Endothelial cell of umbilical vein (primary cell): Measurements from ENCODE around the gene ASPSCR1. TPM values are rescaled to one million over a fixed set of nuclear protein-coding genes. Genes with fewer than 3 reads are reported as not detected.

Experiments
- BruUV-seq: library from RNA; stranded (reverse); fragments of 400-500 nt; replicated peaks from 2 replicates; lab custom pipeline; 2021; lab: Mats Ljungman, UMichigan
- CTCF ChIA-PET: fragments of 300-600, 350-600 bp; sonication (Branson Sonifier 250); formaldehyde crosslinking; loops from one replicate; lab custom pipeline; 2021; ENCODE audit warnings: antibody characterized with exemption, inconsistent platforms; lab: Charles Lee
- POLR2A ChIA-PET: fragments of 300-600, 350-600 bp; sonication (Branson Sonifier 250); formaldehyde crosslinking; loops from one replicate; lab custom pipeline; 2021; ENCODE audit warnings: antibody characterized with exemption, inconsistent platforms; lab: Charles Lee
- DNase-seq: peaks from one replicate; pipeline ENCODE4 v3.0.0-alpha.2; 2011; ENCODE audit warnings: low read depth, low spot score
- FAIRE-seq: peaks from 2 replicates; lab custom pipeline; 2011; peaks lifted over from hg19 to GRCh38; lab: Jason Lieb, UNC
- H2AFZ ChIP-seq: 2 replicates; pipeline ENCODE4 v1.6.0; 2012; ENCODE audit warnings: low read depth, low read length, control low read depth, inconsistent platforms
- H3K27ac ChIP-seq: 2 replicates; pipeline ENCODE4 v1.5.1; 2011; ENCODE audit warnings: low read depth, mild to moderate bottlenecking, control low read depth, low read length, moderate library complexity; ENCODE audit not compliant: insufficient read depth
- H3K27me3 ChIP-seq, 2 experiments: 2 replicates each; pipeline versions ENCODE4 v1.6.0 to v1.6.1; 2011; ENCODE audit warnings: low read length in 2 of 2, mixed read lengths in 1 of 2; ENCODE audit not compliant: control insufficient read depth in 2 of 2, insufficient read depth in 2 of 2
- H3K36me3 ChIP-seq, 2 experiments: 2 replicates in 1 of 2; 3 replicates in 1 of 2; pipeline ENCODE4 v1.5.1; 2011; ENCODE audit warnings: low read length in 2 of 2, mild to moderate bottlenecking in 1 of 2, moderate library complexity in 1 of 2; ENCODE audit not compliant: control insufficient read depth in 2 of 2, insufficient read depth in 2 of 2; ENCODE audit errors: extremely low read depth in 1 of 2
- H3K4me1 ChIP-seq: 3 replicates; pipeline ENCODE4 v1.5.1; 2011; ENCODE audit warnings: mild to moderate bottlenecking, low read length; ENCODE audit not compliant: control insufficient read depth, insufficient read depth; ENCODE audit errors: extremely low read depth
- H3K4me2 ChIP-seq: 2 replicates; pipeline ENCODE4 v1.6.1; 2011; ENCODE audit warnings: low read length, control low read depth, mixed read lengths; ENCODE audit not compliant: insufficient read depth
- H3K4me3 ChIP-seq, 3 experiments: fragments of 200-600 bp in 1 of 3; sonication (generic), shearing (Covaris generic) in 1 of 3; replicated peaks in 1 of 3; 2 replicates each; pipeline ENCODE4 v1.5.1; 2011 to 2016; ENCODE audit warnings: control low read depth in 3 of 3, low read length in 3 of 3, mild to moderate bottlenecking in 2 of 3, inconsistent platforms in 1 of 3, low read depth in 1 of 3, moderate library complexity in 1 of 3; ENCODE audit not compliant: insufficient read depth in 1 of 3
- H3K79me2 ChIP-seq: 2 replicates; pipeline ENCODE4 v1.6.0; 2012; ENCODE audit warnings: low read length, inconsistent platforms; ENCODE audit not compliant: control insufficient read depth, insufficient read depth
- H3K9ac ChIP-seq: replicated peaks from 2 replicates; pipeline ENCODE3; 2011; ENCODE audit warnings: low read length, control low read depth; ENCODE audit not compliant: insufficient read depth; ENCODE audit errors: extremely low read depth
- H3K9me1 ChIP-seq: replicated peaks from 3 replicates; pipeline ENCODE4 v1.6.0; 2011; ENCODE audit warnings: mild to moderate bottlenecking, low read length; ENCODE audit not compliant: control insufficient read depth, insufficient read depth; ENCODE audit errors: extremely low read depth
- H3K9me3 ChIP-seq: replicated peaks from 2 replicates; pipeline ENCODE4 v1.5.1; 2012; ENCODE audit warnings: low read length, inconsistent platforms; ENCODE audit not compliant: control insufficient read depth, insufficient read depth
- H4K20me1 ChIP-seq: replicated peaks from 2 replicates; pipeline ENCODE3; 2011; ENCODE audit warnings: mild to moderate bottlenecking, low read length; ENCODE audit not compliant: control insufficient read depth, insufficient read depth; ENCODE audit errors: extremely low read depth
- CTCF ChIP-seq, 2 donors: IDR thresholded peaks; 1 replicate in 1 of 2; 2 replicates in 1 of 2; pipeline ENCODE4 v1.5.1; 2011; ENCODE audit warnings: low read length in 2 of 2, mild to moderate bottlenecking in 2 of 2, moderate library complexity in 2 of 2, control low read depth in 1 of 2, inconsistent platforms in 1 of 2, low read depth in 1 of 2; ENCODE audit not compliant: insufficient read depth in 1 of 2; ENCODE audit errors: extremely low read depth in 1 of 2
- JUN ChIP-seq: IDR thresholded peaks from 2 replicates; pipeline ENCODE4 v1.6.1; 2011; ENCODE audit warnings: borderline replicate concordance, low read depth; ENCODE audit not compliant: insufficient read length, insufficient read depth
- MYC ChIP-seq: IDR thresholded peaks from one replicate; pipeline ENCODE4 v1.6.1; 2011; ENCODE audit warnings: mild to moderate bottlenecking, low read depth, low read length
- POLR2AphosphoS5 ChIP-seq: IDR thresholded peaks from 2 replicates; pipeline ENCODE4 v1.6.1; 2012; ENCODE audit warnings: low read depth, mild to moderate bottlenecking, control low read depth, low read length, moderate library complexity; ENCODE audit not compliant: insufficient read depth
- dilution Hi-C: fragments of 300-500 bp; cut with MboI; formaldehyde crosslinking; loops from one replicate; pipeline ENCODE4 v1.15.0; 2019; ENCODE audit warnings: low sequenced_read_pairs; ENCODE audit not compliant: extremely low pct_ligation_motif_present
- intact Hi-C: fragments of 100-400 bp; cut with micrococcal nuclease; formaldehyde crosslinking; loops from one replicate; pipeline ENCODE4 v1.10.0; 2022
- polyA plus RNA-seq, 4 experiments: library from polyadenylated mRNA; depleted of rRNA in 3 of 4; stranded (reverse) in 3 of 4; unstranded in 1 of 4; fragments of >200 nt; gene quantifications; 2 replicates each; pipeline versions ENCODE4 v1.2.1 to v1.2.3, GENCODE V29; 2011 to 2012; ENCODE audit warnings: missing spikeins in 1 of 4
- total RNA-seq: library from RNA; stranded (reverse); gene quantifications from 2 replicates; pipeline ENCODE4 v1.2.3, GENCODE V29; 2021

ASPSCR1 gene
- total and polyA plus RNA-seq, 2 donors (not counting 3 experiments of a cell fraction or from before 2014, with no cell fraction given), result 24.8 to 36.5 TPM

GRCh38 chr17:82061047-82061925 lies 83.9 kb downstream of the ASPSCR1 start:
- DNase-seq (no peak), FAIRE-seq (no peak)
- H3K4me3 ChIP-seq, result no peak overlapping the region
- no peak for TF ChIP-seq CTCF (IDR thresholded peaks at IDR 0.05; ENCODE audit: extremely low read depth in 1 of 2, insufficient read depth in 1 of 2, low read depth in 1 of 2, low read length in 2 of 2)
- TF ChIP-seq JUN, result no peak
- no peak for TF ChIP-seq POLR2AphosphoS5
- TF ChIP-seq MYC, result no peak
- no peaks in the 10 kb centered on the region for H3K9me1 ChIP-seq
- no peak overlapping the region for H3K9ac ChIP-seq
- dilution Hi-C loops (no loop called here), intact Hi-C loops (no loop called here)
- no peak overlapping the region for H3K4me2 ChIP-seq
- ChIA-PET POLR2A (no interaction called here), CTCF (no interaction called here)
- H3K4me1 ChIP-seq, result peaks cover 15% of the 10 kb centered on the region
- H3K27me3 ChIP-seq, result no peaks in the 10 kb centered on the region
- H3K9me3 ChIP-seq, result no peaks in the 10 kb centered on the region
- H3K27ac ChIP-seq, result no peak overlapping the region
- no peaks in the 10 kb centered on the region for H4K20me1 ChIP-seq
- no TSS peak for BruUV-seq
- H3K79me2 ChIP-seq, result peaks cover 14% of the 10 kb centered on the region
- no peak overlapping the region for H2AFZ ChIP-seq
- H3K36me3 ChIP-seq, result peaks cover 3 to 42% of the 10 kb centered on the region in 2 experiments
